Activated CD8-positive, alpha-beta memory T cell treated with anti-CD3 and anti-CD28 coated beads for 24 hours (primary cell): Measurements from ENCODE around the gene ADCY10.
"Not testable (repeated sequence)": the region's sequence is repeated elsewhere in the genome, so short reads cannot be mapped to it uniquely, and the experiment has no call there.

ENCODE experiments used
- DNase-seq: peaks from one replicate; pipeline ENCODE4 v3.0.0-alpha.2; 2020

ADCY10 gene

DNA sequence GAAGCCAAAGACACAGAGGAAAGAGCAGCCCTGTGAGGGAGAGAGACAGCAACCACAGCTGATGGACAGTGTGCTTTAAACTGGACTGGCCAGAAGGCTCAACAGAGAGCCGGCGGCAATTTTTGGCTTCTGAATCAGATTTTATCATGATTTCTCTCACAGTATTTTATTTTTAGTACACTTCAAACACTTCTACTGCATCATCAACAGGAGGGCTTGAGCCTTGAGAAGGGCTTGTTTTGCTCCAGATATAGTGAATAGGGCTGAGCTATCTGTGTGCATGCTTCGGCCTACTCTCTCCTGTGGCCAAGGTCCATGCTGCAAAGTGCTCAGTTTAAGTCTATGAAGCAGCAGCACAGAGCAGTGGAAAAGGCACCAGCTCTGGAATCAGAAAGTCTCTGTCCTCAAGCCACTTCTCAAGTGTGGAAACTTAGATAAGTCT, 33.3 kb downstream of the ADCY10 start:
- no peak for DNase-seq

DNA sequence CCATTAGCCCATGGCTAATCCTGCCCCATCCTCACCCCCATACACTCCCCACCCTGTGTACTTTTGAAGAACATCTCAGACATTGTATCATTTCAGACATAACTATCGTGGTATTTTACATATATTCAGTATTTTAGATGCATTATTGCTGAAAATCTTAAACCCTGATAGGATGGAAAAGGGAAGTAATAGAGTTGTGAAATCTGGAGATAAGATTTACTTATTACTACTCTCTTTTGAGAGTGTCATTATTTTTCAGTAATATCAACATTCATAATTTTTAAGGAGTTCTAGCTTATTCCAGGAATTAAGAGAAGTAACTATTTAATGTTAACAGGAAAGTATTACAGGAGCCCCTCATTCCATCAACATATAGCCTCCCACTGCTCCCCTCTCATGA, 34.4 kb downstream of the ADCY10 start:
- no peak for DNase-seq

DNA sequence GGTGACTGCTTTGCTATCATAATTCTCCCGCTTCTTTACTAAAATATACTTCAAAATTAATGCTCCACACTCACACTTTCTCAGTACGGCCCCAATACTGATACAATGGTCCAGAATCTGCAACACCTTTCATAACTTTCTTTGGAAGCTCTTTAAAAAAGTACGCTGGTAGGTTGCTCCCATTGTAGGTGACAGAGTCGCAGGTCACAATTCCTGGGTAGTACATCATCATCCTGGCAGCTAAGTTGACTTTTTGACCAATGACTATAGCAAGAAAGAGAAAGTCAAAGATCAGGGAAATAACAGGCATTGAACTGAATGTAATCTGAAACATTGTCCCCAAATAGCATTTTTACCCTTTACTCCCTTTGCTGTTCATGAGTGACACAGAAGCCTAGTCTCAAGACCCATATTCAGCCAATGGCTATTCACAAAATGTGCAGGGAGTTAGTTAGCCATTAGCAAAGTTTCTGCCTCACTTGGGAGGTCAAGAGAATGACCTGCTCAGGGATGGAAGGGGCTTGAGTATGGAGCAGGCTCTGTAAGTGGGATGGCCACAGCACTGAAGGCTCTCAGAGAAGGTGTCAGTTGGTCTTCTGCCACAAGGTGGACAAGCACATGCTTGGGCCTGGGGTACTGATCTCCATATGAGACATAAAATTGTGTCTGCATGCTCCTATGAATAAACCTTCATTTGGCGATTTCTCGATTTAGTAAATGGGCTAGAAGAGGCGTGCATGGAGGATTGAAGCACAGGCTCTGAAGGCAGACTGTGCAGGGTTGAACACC, 35.4 kb downstream of the ADCY10 start:
- no peak for DNase-seq

GRCh38 chr1:167876597-167877175, 37.2 kb downstream of the ADCY10 start:
- no peak for DNase-seq

DNA sequence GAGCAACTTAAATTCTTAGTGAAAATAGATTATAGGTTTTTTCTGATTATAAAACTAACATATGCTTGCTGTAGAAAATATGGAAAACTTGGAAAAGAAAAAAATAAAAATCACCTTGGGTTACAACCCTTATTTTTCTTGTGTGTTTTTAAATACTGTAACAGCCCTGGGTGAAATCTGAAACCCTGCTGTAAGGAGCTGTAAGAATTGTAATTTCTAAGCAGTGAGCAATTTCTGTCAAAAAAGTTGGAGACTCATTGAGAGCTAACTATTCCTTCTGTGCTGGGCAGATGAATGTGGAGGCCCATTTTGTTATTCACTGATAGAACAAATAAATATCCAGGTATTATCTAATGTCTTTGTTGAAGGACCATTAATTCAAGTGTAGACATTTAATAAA, 42.6 kb downstream of the ADCY10 start:
- DNase-seq, result no peak

DNA sequence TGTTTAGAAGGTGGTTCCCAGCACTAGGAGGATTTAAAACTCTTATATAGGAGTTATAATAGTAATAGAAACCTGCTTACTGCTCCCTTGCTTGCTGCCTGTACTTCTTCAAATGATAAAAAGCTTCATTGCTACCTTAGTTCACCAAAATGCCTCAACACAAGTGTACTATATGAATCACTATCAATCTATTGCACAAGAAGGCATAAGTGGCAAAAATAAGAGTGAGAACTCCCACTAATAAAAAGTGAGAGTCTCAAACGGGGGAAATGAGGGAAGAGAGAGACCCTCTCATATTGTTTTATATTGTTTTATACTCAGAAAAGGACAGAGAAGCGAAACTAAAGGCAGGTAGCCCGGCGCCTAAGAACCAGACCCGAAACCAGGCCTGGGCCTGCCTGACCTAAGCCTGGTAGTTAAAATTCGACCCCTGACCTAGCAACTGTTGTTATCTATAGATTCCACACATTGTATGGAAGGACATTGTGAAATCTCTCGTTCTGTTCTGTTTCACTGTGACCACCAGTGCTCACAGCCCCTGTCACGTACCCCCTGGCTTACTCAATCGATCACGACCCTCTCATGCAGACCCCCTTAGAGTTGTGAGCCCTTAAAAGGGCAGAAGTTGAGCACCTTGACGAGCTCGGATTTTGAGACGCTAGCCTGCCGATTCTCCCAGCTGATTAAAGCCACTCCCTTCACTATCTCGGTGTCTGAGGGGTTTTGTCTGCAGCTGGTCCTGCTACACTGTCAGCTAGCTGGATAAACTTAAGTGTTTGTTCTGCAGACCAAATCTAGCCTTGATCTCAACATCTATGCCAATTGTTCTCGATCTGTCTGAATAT, 44.6 kb downstream of the ADCY10 start:
- not testable (repeated sequence) for DNase-seq

DNA sequence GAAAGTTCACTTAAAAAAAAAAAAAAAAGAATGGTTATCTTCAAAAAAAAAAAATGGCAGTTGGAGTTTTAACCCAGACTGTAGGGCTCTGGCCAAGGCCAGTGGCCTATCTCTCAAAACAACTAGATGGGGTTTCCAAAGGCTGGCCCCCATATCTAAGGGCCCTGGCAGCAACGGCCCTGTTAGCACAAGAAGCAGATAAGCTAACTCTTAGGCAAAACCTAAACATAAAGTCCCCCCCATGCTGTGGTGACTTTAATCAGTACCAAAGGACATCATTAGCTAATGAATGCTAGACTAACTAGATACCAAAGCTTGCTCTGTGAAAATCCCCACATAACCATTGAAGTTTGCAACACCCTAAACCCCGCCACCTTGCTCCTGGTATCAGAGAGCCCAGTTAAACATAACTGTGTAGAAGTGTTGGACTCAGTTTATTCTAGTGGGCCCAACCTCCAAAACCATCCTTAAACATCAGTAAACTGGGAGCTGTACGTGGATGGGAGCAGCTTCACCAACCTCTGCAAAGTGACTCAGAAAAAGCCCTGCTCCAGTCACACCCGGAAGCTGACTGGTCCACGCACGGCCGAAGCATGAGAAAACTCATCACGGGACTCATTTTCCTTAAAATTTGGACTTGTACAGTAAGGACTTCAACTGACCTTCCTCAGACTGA, 47.1 kb downstream of the ADCY10 start:
- DNase-seq, result not testable (repeated sequence)

DNA sequence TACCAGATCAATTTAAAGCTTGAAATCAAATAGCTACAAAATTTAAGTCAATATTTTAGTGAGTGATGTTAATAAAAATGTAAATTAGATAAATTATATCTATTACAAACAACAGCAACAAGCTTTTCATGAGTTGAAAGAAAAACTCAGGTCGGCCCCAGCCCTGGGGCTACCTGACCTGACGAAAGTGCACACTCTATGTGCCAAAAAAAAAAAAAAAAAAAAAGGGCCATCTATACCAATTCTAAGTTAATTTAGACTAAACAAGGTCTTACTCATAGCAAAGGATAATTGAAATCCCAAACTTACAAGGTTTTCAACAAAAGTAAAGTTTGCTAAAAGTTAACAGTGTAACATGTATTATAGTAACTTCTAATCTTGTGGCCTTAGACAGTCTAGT, 47.6 kb downstream of the ADCY10 start:
- DNase-seq, result not testable (repeated sequence)

DNA sequence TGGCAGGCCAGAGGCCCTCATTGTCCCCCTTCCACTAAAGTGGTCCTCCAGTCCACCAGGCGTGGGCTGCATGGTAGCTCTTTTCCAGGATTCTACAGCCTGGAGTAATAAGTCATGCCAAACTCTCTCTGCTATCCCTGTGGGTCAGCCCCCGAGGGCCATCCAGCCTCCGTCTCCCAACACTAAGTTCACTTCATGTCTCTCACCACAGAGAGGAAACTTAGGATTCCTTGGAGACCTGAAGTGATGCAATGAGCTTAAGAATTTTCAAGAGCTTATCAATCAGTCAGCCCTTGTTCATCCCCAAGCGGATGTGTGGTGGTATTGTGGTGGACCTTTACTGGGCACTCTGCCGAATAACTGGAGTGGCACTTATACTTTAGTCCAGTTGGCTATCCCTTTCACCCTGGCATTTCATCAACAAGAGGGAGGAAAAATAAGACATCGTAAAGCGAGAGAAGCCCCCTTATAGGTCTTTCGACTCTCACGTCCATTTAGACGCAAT, 48.1 kb downstream of the ADCY10 start:
- DNase-seq, result not testable (repeated sequence)

DNA sequence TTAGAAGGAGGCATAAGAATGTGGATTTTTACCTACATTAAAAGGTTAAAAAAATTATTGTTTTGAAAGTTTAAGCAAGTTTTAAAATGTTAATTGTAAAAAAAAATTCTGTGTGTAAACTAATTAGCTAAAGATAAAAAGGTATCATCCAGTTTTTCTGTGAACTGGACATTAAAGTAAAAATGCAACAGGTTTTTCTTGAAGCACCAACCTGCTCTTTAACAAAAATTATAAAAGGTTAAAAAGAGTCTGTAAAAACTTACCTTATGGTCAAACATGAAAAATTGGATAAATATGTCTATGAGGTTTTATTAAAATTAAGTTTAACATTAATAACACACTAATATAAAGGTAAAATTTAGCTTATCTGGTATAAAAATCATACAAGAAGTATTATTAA, 48.7 kb downstream of the ADCY10 start:
- DNase-seq, result not testable (repeated sequence)

GRCh38 chr1:167864392-167865032, 49.4 kb downstream of the ADCY10 start:
- no peak for DNase-seq

- no peak for DNase-seq
Measured at GRCh38 chr1:167863921-167864279, 50.0 kb downstream of the ADCY10 start.

- DNase-seq, result not testable (repeated sequence)
Measured at GRCh38 chr1:167863191-167863920, 50.6 kb downstream of the ADCY10 start.

DNA sequence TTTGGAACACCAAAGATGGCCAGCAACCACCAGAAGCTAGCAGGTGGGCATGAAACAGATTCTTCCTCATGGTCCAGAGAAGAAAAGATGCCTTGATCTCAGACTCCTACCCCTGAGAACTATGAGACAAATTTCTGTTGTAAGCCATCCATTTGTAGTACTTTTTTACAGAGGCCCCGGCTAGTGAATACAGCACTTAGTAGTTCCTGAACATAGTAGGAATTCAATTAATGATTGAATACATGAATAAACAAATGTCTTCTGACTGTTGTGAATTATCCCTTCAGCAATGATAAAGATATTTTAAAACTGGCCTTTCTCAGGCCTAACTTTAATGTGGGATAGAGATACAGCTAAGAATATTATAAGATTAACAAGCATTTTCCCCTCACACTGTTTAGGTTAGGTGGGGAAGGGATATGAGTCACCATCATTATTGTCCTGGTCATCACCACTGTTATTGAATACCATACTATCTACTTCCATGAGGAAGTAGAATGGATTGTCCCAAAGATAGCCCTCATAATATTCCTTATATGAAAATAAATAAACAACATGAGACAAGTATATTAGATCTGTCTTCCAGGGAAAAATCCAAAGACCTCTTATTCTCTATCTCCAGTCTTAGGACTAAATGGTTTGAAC, 51.4 kb downstream of the ADCY10 start:
- DNase-seq, result no peak

GRCh38 chr1:167861664-167862381, 52.1 kb downstream of the ADCY10 start:
- no peak for DNase-seq

DNA sequence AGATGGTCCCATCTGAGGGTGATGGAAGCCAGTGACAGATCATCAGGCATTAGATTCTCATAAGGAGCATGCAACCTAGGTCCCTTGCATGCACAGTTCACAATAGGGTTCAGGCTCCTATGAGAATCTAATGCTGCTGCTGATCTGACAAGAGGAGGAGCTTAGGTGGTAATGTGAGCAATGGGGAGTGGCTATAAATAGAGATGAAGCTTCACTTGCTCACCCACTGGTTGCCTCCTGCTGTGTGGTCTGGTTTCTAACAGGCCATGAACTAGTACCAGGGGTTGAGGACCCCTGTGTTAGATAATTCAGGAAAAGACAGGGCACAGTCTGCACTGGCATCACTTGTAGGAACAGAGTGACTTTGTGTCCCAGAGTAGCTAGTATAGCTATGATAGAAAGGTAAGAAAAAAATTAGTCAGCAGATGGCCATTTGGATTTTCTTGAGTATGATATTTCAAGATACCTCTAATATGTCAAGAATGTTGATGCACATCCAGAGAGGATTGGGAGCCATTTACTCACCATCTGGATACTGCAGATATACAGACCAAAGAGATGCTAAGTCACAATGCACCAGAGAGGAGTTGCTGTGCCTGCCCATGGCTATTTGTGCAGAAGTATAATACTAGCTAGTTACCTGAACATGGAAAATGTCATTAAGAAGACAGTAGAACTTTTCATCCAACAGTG, 53.6 kb downstream of the ADCY10 start:
- DNase-seq, result no peak

DNA sequence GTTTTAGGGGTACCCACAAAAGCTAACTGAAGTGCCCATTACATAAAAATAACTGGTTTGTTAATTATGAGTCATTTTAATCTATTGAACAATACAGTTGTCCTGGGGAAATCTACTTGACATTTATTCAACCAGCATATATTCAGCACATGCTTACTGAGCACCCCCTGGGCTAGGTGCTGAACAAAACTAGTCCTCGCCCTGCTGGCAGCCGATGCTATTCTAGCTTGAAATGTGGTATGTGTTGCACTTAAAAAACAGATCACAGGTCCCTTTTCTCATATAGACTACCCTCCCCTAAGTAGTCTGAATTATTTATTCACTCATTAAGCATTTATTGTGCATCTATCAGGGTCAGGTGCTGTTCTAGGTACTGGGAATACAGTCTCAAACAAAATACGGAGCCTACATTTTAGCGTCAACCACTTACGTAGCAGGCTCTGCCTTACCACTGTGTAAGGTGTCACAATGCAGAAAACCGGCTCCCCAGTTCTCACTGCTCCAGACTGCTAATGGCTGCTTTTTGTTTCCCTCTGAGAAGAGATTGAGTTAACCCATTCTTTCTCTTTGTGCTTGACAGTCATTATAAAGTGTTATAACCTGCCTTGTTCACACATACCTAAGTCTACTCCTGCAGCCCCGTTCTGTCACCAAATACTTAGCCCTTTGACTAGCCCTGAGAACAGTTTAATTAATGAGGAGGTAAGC, 57.1 kb downstream of the ADCY10 start:
- DNase-seq, result no peak

DNA sequence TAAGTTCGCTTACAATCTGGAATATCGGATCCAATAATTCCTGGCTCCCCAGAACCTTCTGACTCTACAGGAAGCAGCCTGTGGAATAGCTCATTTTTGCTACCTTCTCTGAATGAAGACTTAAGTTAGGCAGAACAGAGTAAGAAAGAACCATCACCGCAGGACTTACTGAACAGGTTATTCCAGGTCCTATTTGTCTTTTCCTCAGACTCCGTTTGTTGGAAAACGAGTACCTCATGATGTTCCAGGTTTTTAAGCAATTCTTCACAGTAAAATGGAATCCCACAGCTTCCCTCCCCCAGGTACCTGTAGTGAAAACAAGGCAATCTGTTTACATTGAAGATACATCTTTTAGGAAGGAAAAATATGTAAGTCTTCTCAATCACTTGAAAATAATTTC, 59.8 kb downstream of the ADCY10 start:
- no peak for DNase-seq

DNA sequence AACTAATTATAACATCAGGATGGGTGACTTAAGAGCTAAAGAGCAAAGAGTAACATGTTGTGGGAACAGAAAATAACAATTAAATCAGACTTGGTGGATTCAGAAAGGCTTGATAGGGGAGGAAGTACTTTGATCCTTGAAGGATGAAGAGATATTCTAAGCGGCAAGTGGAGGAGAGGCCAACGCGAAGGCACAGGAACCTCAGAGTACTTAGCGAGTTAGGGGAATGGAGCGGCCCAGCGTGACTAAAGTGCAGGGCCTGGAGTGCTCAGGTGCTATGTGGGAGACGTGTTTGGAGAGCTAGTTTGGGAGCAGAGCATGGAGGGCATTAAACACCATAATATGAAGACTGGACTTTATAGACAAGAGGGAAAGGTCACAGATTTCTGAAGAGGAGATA, 64.3 kb downstream of the ADCY10 start:
- DNase-seq, result no peak
